NCI-H2196 treated with DMSO at 0.1 percent for 48 hours (cell line): ENCODE measurements around the gene SYPL1.
"Not testable (repeated sequence)": the region's sequence is repeated elsewhere in the genome, so short reads cannot be mapped to it uniquely, and the experiment has no call there.

Experiments
- DNase-seq: peaks from one replicate; lab custom pipeline; 2025; ENCODE audit not compliant: unreplicated experiment; lab: John Stamatoyannopoulos, UW

Gene SYPL1

DNA sequence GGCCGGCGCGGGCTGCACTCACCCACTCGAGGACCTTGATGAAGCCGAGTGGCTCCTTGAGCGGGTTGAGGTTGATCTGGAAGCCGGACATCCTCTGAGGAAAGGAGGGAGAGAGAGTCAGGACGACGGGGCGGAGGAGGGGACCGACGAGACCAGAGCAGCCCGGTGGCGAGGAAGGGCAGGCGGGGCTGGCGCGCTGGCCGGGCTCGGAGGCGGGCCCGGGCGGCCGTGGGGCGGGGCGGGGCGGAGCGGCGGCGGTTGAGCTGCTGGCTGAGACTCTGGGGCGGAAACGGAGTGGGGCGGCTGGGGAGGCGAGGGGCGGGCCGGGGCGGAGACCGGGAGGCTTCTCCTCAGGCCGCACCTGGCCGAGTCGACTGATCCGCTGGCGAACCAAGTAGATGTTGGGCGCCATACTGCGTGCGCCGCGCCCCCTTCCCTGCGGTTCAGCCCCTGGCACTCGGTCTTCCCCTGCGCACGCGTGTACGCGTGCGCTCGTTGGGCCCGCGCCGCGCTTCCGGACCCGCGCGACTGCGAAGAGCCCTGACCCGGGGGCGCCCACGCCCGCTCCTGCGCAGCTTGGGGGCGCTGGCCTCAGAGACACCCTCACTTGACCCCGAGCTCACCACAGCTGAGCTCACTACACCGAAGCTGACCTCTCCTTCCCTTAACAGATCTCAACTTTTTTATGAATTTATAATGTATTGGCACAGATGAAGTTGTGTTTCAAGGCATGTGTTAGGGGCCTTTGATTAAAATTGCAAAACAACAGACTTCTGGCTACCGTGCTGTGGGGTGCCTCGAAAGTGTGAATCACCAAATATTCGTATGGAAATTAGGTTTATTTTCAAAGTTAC is at the start of gene SYPL1:
Gene SYPL1 (minus strand): TSS at position 195 of the 854 bp plus-strand sequence. CDS start 104 bp downstream, at position 91.
- DNase-seq, result peak; percentile 91

DNA sequence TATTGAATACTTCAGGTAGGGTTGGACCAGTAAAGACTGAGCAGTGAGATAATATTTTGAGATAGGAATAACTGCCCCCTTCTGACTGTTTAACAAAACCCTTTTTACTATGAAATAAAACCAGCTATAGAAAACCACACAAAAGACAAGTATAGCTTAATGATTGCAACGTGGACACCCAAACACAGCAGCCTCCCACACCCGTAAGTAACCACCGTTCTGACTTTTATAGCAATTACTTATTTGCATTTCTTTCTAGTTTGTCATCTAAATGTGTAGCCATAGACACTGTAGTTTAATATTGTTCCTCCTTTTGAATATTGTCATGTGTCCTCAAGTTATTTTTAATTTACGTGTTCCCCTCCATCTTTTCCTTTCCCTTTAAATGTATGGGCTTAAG is 42.9 kb upstream of the SYPL1 start:
- DNase-seq, result no peak

DNA sequence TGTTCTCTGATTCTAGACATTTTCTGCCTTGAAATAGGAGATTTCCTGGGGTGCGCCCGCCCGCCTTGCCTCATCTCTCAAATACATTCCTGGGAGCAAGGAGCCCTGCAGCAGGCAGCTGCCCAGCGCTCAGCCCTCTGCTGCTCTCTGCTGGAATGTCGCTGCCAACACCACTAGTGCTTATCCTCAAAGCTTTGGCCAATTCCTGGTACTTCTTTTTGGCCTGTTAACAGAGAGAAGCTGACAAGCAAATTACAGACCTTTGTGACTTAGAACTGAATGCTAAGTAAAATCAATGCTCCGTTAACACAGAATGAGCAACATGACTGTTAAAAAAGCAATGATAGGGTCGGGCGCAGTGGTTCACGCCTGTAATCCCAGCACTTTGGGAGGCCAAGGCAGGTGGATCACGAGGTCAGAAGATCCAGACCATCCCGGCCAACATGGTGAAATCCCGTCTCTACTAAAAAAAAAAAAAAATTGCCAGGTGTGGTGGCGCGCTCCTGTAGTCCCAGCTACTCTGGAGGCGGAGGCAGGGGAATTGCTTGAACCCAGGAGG is 41.9 kb upstream of the SYPL1 start:
- DNase-seq, result peak; percentile 70

DNA sequence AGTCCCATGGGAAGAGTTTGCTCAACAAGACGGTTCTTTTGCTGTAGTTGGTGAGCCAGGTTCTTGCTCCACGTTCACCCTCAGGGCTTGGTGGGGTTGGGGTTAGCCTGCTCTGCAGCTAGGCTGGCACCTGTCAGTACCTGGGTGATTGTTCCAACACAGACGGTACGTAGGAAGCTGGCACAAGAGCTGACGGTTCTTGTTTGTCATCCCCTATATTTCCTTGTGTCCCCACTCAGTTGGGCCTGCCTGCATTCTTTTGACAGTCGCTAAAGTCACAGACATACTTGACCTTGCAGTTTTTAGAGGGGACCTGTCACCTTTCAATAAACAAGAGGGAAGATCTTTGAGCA is 40.2 kb upstream of the SYPL1 start:
- DNase-seq, result no peak

DNA sequence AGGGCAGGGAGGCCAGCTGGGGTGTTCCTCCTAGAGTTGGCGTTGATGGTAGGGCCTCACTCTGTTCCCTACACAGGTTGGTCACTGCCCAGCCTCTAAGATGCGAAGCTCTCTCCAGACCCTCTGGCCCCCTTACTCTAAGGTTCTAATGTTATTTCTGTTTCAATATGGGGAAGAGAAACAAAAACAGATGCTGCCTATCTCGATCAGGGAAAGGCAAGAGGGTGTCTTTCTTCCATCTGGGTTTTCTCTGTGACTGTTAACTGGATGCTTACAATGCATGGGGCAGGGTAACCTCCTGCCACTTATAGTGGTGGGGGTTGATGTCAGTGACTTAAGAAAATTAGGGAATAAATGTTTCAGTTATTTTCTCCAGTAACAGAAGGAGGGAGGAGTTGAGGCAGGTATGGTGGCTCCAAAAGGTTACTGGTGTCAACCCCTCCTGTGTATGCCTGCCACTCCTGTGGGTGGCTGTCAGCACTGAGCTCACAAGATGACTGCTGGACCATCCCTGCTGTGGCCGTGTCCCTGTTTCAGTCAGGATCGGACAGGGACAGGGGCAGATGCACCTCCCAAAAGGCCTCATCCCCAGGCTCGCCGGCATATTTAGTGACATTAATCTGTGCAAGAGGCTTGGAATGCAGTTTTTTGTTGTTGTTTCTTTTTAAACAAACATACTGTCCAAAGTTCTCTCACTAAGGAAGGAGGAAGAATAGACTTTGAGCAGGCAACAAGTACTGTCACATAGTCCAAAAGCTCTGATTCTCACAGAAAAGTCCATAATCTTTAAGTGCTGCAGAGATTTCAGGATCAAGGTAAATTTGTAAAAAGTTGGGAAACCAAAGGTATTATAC is 39.6 kb upstream of the SYPL1 start:
- DNase-seq, result no peak

DNA sequence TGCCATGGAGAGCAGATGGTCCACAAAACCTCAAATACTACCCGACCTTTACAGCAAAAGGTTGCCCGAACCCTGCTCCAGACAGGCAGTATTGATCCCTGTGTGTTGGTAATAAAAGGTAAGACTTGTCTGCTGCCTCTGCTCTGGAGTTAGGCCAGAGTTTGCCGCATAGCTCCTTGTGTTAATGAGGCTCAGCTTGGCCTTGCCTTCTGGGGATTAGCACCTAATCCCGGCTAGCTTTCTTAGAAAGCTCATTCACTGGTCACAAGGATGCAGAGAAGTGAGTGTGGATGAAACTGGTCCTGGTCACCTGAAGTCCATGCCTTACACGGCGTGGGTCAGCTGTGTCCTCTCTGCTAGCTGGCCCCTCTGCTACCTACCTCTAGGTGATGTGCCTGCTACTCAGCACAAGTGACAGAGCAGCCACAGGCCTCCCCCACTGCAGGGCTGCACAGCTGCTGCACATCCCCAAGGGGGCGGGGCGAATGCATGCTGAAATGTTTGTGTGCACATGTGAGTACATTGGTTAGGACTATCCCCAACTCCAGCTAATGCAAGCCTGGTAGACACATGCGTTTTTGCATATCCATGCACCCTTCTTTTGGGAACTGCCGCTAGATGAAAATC is 31.7 kb upstream of the SYPL1 start:
- DNase-seq, result no peak

DNA sequence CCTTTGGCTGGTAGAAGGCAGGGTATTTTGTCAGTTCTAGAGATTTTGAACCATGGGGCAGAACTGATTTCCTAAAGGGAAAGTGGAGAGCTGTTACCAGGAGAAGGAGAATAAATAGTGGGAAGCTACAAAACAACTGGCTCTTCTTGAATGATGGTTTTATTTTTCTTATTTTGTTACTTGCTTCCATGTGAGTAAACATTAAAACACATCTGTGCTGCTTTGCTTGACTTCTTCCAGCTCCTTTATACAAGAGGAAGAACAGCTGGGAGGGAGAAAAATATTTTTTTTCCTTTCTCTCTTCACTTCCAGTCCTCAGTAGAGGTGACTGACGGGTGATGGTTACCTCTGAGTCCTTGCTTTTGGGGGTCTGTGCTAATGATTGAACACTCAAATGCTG is 30.0 kb upstream of the SYPL1 start:
- no peak for DNase-seq

DNA sequence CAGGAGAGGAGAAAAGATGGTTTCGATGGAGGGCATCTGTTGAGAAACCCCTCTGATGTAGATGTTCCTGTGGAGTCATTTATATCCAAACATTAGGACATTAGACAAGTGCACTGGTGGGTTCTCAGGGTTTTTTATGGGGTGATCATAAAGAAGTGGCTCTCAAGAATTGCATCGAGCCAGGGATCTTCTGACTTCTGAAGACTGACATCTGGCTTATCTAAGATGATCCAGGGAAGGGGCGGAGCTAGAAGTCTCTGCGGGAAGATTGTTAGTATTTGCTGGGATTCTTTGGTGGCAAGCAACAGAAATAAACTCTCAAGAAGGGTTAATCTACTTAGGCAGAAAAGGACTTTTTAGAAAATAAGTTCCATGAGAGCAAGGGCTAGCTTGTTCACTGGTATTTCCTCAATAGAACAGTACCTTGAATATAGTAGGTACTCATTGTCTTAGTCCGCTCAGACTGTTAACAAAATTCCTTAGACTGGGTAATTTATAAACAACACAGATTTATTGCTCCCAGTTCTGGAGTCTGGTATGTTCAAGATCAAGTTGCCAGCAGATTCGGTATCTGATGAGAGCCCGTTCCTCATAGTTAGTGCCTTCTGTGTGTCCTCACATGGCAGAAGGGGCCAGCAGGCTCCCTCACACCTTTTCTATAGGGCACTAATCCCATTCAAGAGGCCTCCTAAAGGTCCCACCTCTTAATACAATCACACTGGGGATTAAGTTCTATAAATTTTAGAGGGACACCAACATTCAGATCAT is 28.5 kb upstream of the SYPL1 start:
- DNase-seq, result no peak

DNA sequence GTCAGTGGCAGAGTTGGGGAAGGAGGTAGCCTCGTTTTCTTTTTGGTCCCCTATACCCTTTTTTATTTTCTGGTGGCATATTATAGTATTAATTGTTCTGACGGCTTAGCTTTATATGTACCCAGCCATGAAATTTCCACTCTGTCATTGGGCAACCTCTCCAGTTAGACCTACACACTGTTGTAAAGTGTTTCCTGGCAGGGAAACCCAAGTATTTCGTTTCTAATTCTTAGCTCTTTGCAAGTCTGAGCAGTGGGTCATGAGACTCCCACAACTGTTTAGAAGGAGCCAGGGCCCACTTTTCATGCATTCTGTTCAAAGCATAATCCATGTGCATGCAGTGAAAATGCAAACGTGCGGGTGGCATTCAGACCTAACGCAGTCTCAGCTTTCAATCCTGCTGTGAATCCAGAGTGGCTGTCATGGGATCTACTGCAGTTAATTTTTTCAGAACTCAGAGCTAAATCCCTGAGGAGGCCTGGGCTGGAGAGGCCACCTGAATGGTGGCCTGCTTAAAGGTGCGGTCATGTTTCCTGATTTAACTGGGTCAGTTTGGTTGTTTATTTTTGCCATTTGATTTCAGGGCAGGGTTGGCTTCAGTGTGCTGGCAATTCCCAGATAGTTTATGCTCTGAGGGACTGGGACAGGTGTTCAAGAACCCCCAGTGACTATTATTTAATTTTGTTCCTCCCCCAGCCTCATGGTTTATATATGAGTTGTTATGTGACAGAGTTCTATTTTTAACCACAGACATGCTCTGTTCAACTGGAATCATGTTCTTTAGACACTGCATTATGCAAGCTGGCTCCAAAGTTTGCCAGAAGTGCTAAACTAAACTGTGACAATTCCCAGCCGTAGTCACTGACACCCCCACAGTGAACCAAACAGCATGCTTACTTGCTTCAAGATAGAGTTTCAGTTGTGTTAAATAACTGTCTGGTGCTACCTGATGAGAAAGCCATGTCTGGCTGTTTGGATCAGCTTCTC is 27.4 kb upstream of the SYPL1 start:
- DNase-seq, result no peak

DNA sequence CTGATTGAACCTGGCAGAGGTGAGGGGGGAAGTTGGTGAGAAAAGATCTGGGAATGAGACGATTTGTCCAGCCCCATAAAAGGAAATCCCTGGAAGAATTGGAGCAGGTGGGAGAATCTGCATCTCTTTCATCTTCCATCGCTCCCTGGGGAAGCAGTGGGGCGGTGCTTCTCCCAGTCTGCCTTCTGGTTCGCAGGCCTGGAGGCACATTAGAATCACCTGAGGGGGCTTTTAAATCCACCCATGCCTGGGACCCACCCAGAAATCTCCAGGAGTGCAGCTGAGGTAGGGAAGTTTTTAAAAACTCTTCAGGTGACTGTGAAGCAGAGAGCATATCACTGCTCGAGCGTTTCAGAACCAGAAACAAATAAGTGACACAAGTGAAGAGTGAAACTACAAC is 26.7 kb upstream of the SYPL1 start:
- no peak for DNase-seq

DNA sequence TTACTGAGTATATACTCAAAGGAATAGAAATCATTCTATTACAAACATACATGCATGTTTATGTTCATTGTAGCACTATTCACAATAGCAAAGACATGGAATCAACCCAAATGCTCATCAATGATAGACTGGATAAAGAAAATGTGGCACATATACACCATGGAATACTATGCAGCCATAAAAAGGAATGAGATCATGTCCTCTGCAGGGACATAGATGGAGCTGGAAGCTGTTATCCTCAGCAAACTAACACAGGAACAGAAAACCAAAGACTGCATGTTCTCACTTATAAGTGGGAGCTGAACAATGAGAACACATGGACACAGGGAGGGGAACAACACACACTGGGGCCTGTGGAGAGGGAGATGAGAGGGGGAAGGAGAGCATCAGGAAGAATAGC is 26.1 kb upstream of the SYPL1 start:
- DNase-seq, result not testable (repeated sequence)

DNA sequence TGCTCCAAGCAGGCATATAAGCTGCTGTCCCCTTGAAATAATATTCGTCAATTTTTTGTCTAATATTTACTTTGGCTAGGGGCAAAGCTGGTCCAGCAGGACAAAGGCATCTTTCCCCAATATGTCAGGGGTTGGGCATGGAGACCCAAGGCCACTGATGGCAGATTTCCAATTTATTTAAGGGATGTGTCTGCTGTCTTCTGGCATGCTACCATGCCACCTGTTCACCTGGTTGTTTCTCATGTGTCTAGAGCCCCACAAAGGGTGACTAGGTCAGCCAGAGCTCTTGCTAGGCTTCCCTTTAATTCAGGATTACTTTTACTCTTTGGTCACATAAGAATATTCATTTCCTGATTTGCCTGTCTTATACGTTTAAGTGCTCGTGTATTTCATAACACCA is 22.1 kb upstream of the SYPL1 start:
- DNase-seq, result no peak

DNA sequence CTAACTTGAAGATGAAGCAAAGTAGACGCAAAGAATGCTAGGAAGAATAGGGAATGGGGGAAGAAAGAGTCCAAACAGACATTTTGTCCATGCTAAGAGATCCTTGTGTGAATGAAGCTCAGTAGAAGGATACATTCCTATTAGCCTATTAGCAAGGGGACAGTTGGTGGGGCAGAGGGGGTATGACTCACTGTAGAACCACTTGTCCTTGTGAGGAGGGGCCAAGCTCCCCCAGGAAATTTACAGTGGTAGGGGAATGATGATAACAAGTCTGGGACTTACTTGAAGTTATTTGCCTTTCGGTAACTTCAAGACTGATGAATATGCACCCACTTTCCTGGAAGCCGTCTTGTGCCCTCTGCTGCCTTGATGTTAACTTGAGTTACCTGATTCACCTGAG is 17.2 kb upstream of the SYPL1 start:
- DNase-seq, result no peak

DNA sequence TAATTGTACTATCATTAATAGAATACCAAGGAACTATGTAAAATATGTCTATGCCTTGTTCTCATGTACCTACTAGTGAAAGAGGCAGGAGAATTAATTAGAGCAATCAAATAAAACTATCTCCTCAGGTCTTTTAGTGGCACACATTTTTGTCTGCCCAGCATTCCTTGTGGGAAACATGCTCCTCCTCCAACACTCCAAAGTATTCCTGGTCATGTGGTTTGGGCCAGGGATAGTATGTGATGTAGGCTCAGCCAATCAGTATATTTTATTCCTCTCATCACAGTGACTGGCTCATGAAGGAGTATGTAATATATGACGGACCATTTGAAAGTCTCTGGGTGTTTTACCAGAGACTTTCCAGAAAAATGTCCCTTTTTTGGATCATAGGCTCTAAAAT is 16.7 kb upstream of the SYPL1 start:
- no peak for DNase-seq

DNA sequence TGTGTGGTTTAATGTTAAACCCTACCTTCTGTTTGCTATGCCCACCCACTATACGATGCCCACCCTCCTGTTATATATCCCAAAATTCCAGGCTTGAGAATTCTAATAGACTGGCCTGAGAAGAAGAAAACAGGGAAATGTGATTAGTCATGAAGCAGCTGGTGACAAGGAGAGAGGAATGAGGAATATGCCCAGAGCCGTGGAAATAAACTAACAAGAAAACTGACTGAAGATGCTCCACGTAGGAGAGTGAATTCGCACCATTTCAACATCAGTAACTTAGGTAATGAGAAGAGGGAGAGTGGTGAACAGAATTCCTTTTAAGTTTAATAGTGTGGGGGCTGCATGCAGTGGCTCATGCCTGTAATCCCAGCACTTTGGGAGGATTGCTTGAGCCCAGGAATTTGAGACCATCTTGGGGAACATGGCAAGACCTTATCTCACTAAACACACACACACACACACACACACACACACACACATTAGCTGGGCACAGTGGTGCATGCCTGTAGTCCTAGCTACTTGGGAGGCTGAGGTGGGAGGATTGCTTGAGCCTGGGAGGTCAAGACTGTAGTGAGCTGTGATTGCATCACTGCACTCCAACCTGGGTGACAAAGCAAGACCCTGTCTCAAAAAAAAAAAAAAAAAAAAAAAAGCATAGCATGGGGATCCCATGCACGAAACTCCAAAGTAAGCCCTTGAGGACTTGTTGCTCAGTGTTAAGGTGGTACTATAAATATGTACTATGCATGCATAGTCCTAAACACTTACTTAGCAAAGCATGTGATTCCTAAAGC is 16.1 kb upstream of the SYPL1 start:
- DNase-seq, result no peak

DNA sequence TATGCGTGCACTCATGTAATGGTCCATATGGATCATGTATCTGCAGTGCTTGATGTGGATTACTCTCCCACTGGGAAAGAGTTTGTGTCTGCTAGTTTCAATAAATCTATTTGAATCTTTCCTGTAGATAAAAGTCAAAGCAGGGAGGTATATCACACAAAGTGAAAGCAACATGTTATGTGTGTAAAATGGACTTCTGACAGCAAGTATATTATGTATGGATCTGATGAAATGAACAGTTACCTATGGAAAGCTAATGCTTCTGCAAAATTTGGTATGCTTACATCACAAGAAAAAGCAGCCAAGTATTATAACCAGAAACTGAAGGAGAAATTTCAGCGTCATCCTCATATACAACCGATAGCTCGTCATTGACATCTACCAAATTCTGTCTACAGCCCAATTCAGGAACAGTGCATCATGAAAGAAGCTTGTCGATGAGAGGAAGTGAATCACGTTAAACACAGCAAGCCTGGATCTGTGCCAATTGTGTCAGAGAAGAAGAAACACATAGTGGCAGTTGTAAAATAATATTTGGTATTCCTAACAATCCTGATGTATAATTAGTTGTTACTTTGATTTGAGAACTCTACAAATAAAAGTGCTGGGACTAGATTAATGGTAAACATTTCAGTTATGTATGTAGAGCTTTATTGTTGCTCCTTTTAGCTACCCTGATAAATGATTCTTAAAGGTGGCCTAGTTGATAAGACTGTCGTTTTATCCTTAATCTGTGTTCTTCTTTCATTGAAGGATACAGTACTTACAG is 14.2 kb upstream of the SYPL1 start:
- DNase-seq, result no peak

DNA sequence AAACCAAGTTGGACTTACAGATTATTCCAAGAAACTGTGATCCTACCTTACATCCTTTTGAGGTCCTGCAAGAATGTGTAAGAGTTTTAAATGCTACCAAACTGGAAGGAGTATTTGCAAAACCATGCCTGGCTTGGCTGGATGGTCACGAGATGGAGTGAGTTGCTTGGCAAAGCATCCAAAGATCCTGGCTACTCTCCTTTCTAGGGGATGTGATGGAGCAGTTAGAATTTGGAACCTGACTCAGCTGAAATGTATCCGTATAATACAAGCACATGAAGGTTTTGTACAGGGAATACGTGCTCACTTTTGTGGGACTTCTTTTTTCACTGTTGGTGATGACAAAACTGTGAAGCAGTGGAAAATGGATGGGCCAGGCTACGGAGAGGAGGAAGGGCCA is 13.3 kb upstream of the SYPL1 start:
- no peak for DNase-seq

DNA sequence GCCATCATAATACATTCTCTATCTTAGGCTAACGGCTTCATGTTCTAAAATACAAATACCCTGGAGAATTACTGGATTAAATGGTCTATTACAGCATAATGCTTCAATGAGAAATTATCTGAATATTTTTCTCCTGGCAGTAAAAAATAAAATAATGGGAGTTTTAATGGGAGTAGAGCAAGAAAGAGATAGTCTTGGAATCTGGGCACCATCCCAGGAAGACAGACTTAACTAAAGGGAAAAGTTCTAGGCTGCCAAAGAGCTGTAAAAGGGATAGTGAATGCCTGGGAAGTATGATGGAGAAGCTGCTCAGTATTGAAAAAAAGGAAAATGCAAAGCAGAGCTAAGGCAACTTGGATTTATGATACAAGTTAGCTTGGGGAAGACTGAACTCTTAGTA is 12.1 kb upstream of the SYPL1 start:
- no peak for DNase-seq
